ENCODE measurements around the gene NBPF15.
"Not testable (repeated sequence)": the region's sequence is repeated elsewhere in the genome, so short reads cannot be mapped to it uniquely, and the experiment has no call there.

NBPF15 gene

GRCh38 chr1:144461136-144461759, at the start of gene NBPF15:
Gene NBPF15, minus strand, starts transcription at chr1:144461669. Its CDS starts 21,666 bp downstream, at chr1:144440003.
- DNase-seq (ENCODE audit: low read depth, low spot score), result not testable (repeated sequence)
- H3K27ac ChIP-seq, result peak within 1 kb of the TSS; percentile 65

GRCh38 chr1:144496429-144496828, 35.0 kb upstream of the NBPF15 start:
- DNase-seq (ENCODE audit: low read depth, low spot score); H3K27ac ChIP-seq: not testable (repeated sequence)

- not testable (repeated sequence) for DNase-seq (ENCODE audit: low read depth, low spot score); H3K27ac ChIP-seq
These were observed 32.7 kb upstream of the NBPF15 start for GRCh38 chr1:144494130-144494529.

- H3K27ac ChIP-seq; DNase-seq (ENCODE audit: low read depth, low spot score): not testable (repeated sequence)
These were observed 28.9 kb upstream of the NBPF15 start for GRCh38 chr1:144490394-144490793.

- not testable (repeated sequence) for H3K27ac ChIP-seq; DNase-seq (ENCODE audit: low read depth, low spot score)
These were observed 25.5 kb upstream of the NBPF15 start for GRCh38 chr1:144487002-144487401.

GRCh38 chr1:144485048-144485993, 23.9 kb upstream of the NBPF15 start:
- H3K27ac ChIP-seq; DNase-seq (ENCODE audit: low read depth, low spot score): not testable (repeated sequence)

GRCh38 chr1:144473897-144474296, 12.4 kb upstream of the NBPF15 start:
- not testable (repeated sequence) for DNase-seq (ENCODE audit: low read depth, low spot score); H3K27ac ChIP-seq

- DNase-seq (ENCODE audit: low read depth, low spot score); H3K27ac ChIP-seq: not testable (repeated sequence)
These were observed 10.0 kb upstream of the NBPF15 start for GRCh38 chr1:144471434-144471833.

GRCh38 chr1:144461778-144462177, 309 bp upstream of the NBPF15 start:
- DNase-seq (ENCODE audit: low read depth, low spot score), result not testable (repeated sequence)

GRCh38 chr1:144460686-144461085, 783 bp downstream of the NBPF15 start:
- DNase-seq (ENCODE audit: low read depth, low spot score), result not testable (repeated sequence)
- peak overlapping the region; percentile 65 for H3K27ac ChIP-seq

More at GRCh38 chr1:144461778-144462177, 309 bp upstream of the NBPF15 start:
- H3K27ac ChIP-seq, result not testable (repeated sequence)

GRCh38 chr1:144442402-144442801, 19.1 kb downstream of the NBPF15 start:
- not testable (repeated sequence) for DNase-seq (ENCODE audit: low read depth, low spot score); H3K27ac ChIP-seq

- DNase-seq (ENCODE audit: low read depth, low spot score); H3K27ac ChIP-seq: not testable (repeated sequence)
These were observed 21.7 kb downstream of the NBPF15 start for GRCh38 chr1:144439737-144440136.

- H3K27ac ChIP-seq, result peak overlapping the region; percentile 77
- DNase-seq (ENCODE audit: low read depth, low spot score), result peak; percentile 10
These were observed 42.4 kb downstream of the NBPF15 start for GRCh38 chr1:144418891-144419694.

- DNase-seq (ENCODE audit: low read depth, low spot score), result not testable (repeated sequence)
- H3K27ac ChIP-seq, result peak overlapping the region; percentile 75
These were observed 47.9 kb downstream of the NBPF15 start for GRCh38 chr1:144413404-144414118.

- peak; percentile 99 for DNase-seq (ENCODE audit: low read depth, low spot score)
- H3K27ac ChIP-seq, result peak overlapping the region; percentile 75
These were observed 48.7 kb downstream of the NBPF15 start for GRCh38 chr1:144412491-144413403.

GRCh38 chr1:144412068-144412471, 49.4 kb downstream of the NBPF15 start:
- H3K27ac ChIP-seq, result peak overlapping the region; percentile 75
- peak; percentile 58 for DNase-seq (ENCODE audit: low read depth, low spot score)

GRCh38 chr1:144402807-144403206, 58.7 kb downstream of the NBPF15 start:
- DNase-seq (ENCODE audit: low read depth, low spot score); H3K27ac ChIP-seq: not testable (repeated sequence)

- not testable (repeated sequence) for H3K27ac ChIP-seq; DNase-seq (ENCODE audit: low read depth, low spot score)
These were observed 89.8 kb downstream of the NBPF15 start for GRCh38 chr1:144371651-144372050.

All from epithelial cell of prostate (primary cell).